GM12878 (cell line): ENCODE results near the gene ABCC4. TPM values are rescaled to one million over a fixed set of nuclear protein-coding genes. Genes with fewer than 3 reads are reported as not detected.

Experiments used
- ATAC-seq: fragments of 200-7000 bp; cut with Tn5 transposase; 3 replicates; pipeline ENCODE4 v1.9.1; 2020; ENCODE audit warnings: mild to moderate bottlenecking, moderate library complexity
- BruUV-seq: library from RNA; stranded (reverse); fragments of 400-500 nt; replicated peaks from 2 replicates; lab custom pipeline; 2021; lab: Mats Ljungman, UMichigan
- CTCF ChIA-PET: fragments of 300-600 bp; sonication (Branson Sonifier 250); formaldehyde crosslinking; extraction: SDS; loops from one replicate; lab custom pipeline; 2021; ENCODE audit warnings: inconsistent platforms; lab: Yijun Ruan, JAX
- POLR2A ChIA-PET: fragments of 350-600 bp; formaldehyde crosslinking; extraction: SDS; loops from one replicate; lab custom pipeline; 2021; ENCODE audit warnings: inconsistent platforms; lab: Charles Lee
- RAD21 ChIA-PET: fragments of 300-600 bp; sonication (Branson Sonifier 250); formaldehyde crosslinking; loops from one replicate; lab custom pipeline; 2023; ENCODE audit warnings: antibody characterized with exemption; ENCODE audit not compliant: unreplicated experiment; lab: Charles Lee
- SMC1A ChIA-PET: fragments of 300-600 bp; sonication (Branson Sonifier 250); formaldehyde crosslinking; loops from one replicate; lab custom pipeline; 2023; ENCODE audit not compliant: unreplicated experiment, uncharacterized antibody; lab: Charles Lee
- DNase-seq: peaks from one replicate; pipeline ENCODE4 v3.0.0-alpha.2; 2011; ENCODE audit warnings: low read depth, low spot score
- FAIRE-seq: peaks from 3 replicates; lab custom pipeline; 2011; peaks lifted over from hg19 to GRCh38; lab: Jason Lieb, UNC
- H2AFZ ChIP-seq: 2 replicates; pipeline ENCODE4 v1.6.0; 2011; ENCODE audit warnings: low read depth, low read length, control low read depth; ENCODE audit not compliant: control insufficient read depth
- H3K27ac ChIP-seq: 2 replicates; pipeline ENCODE4 v1.5.1; 2011; ENCODE audit warnings: control low read depth; ENCODE audit not compliant: control insufficient read depth, insufficient read depth
- H3K27me3 ChIP-seq, 2 experiments: replicated peaks in 1 of 2; 2 replicates each; pipeline versions ENCODE4 v1.6.0 to v1.6.1; 2011; ENCODE audit warnings: low read length in 1 of 2; ENCODE audit not compliant: control insufficient read depth in 2 of 2, insufficient read depth in 2 of 2
- H3K36me3 ChIP-seq, 2 experiments: 2 replicates each; pipeline ENCODE4 v1.5.1; 2011; ENCODE audit warnings: low read length in 1 of 2; ENCODE audit not compliant: control insufficient read depth in 2 of 2, insufficient read depth in 2 of 2
- H3K4me1 ChIP-seq: 2 replicates; pipeline ENCODE4 v1.6.1; 2011; ENCODE audit warnings: mild to moderate bottlenecking, low read length, moderate library complexity, mixed read lengths; ENCODE audit not compliant: control insufficient read depth, insufficient read depth
- H3K4me2 ChIP-seq: 2 replicates; pipeline ENCODE4 v1.6.0; 2011; ENCODE audit warnings: control low read depth; ENCODE audit not compliant: control insufficient read depth, insufficient read depth
- H3K4me3 ChIP-seq: fragments of 200-600 bp; sonication (generic); 2 replicates; pipeline ENCODE4 v1.5.1; 2016
- H3K79me2 ChIP-seq: 2 replicates; pipeline ENCODE4 v1.6.0; 2011; ENCODE audit warnings: low read length; ENCODE audit not compliant: control insufficient read depth, insufficient read depth
- H3K9ac ChIP-seq: 2 replicates; pipeline ENCODE4 v1.8.0; 2011; ENCODE audit warnings: low read length, control low read depth, mixed read lengths; ENCODE audit not compliant: control insufficient read depth, insufficient read depth
- H3K9me3 ChIP-seq: replicated peaks from 3 replicates; pipeline ENCODE4 v1.5.1; 2011; ENCODE audit warnings: mild to moderate bottlenecking, low read length; ENCODE audit not compliant: control insufficient read depth, insufficient read depth
- H4K20me1 ChIP-seq: 2 replicates; pipeline ENCODE4 v1.6.0; 2011; ENCODE audit not compliant: control insufficient read depth, insufficient read depth
- BCL3 ChIP-seq: IDR thresholded peaks from 2 replicates; pipeline ENCODE4 v1.6.1; 2011; ENCODE audit warnings: borderline replicate concordance, low read depth, mild to moderate bottlenecking, moderate library complexity, low read length; ENCODE audit not compliant: insufficient read depth, poor library complexity, severe bottlenecking
- BMI1 ChIP-seq: fragments of 450-650 bp; IDR thresholded peaks from 2 replicates; pipeline ENCODE4 v1.6.1; 2016; ENCODE audit warnings: mild to moderate bottlenecking, moderate library complexity, borderline replicate concordance
- NFXL1 ChIP-seq: fragments of 450-650 bp; IDR thresholded peaks from 2 replicates; pipeline ENCODE4 v1.6.1; 2017; ENCODE audit warnings: antibody characterized with exemption, mild to moderate bottlenecking, borderline replicate concordance
- POLR2AphosphoS5 ChIP-seq: IDR thresholded peaks from 2 replicates; pipeline ENCODE4 v1.6.1; 2011; ENCODE audit warnings: mild to moderate bottlenecking, low read length, inconsistent platforms
- RAD21 ChIP-seq: IDR thresholded peaks from 2 replicates; pipeline ENCODE4 v1.6.1; 2011; ENCODE audit warnings: mild to moderate bottlenecking, low read depth, low read length, moderate library complexity; ENCODE audit not compliant: insufficient read depth
- WGBS: methylation state at CpG from one replicate; pipeline ENCODE4 v1.1.6; 2016; ENCODE audit warnings: low lambda C conversion rate; ENCODE audit not compliant: insufficient replicate concordance, insufficient coverage; ENCODE audit errors: missing lambda C conversion rate; 5-methylcytosine and 5-hydroxymethylcytosine counted together
- in situ Hi-C: fragments of 300-500 bp; cut with MboI; formaldehyde crosslinking; loops from 9 replicates; pipeline ENCODE4 v1.14.3; 2018; ENCODE audit warnings: mixed read lengths
- intact Hi-C: fragments of 100-400 bp; cut with micrococcal nuclease; formaldehyde crosslinking; loops from one replicate; pipeline ENCODE4 v1.14.2; 2022; ENCODE audit not compliant: unreplicated experiment
- polyA plus RNA-seq, 11 experiments: library from polyadenylated mRNA; depleted of rRNA in 4 of 11; unstranded in 6 of 11; stranded (reverse) in 5 of 11; fragments of >200 nt; fragmentation: Nextera tagmentation in 4 of 11; fragmentation: Illumina TruSeq in 1 of 11; extraction: Ambion mirVana in 4 of 11; extraction: Trizol in 1 of 11; gene quantifications; 1 replicate in 1 of 11; 2 replicates in 10 of 11; pipeline versions ENCODE4 v1.2.1 to v1.2.3, GENCODE V29; 2011 to 2016; ENCODE audit warnings: inconsistent platforms in 2 of 11, missing spikeins in 2 of 11, low read depth in 1 of 11
- total RNA-seq, 4 experiments: library from RNA; depleted of rRNA in 3 of 4; stranded (reverse); fragments of >200 nt in 3 of 4; fragmentation: Illumina TruSeq in 1 of 4; extraction: Trizol in 1 of 4; gene quantifications; 2 replicates each; pipeline versions ENCODE4 v1.2.1 to v1.2.3, GENCODE V29; 2013 to 2021

ABCC4 gene
- total and polyA plus RNA-seq, 10 of the 15 experiments (the other 5 are each of a cell fraction or from before 2014, with no cell fraction given), result 7.2 to 44.4 (median 24.1) TPM

GRCh38 chr13:95032121-95032520, 269.1 kb downstream of the ABCC4 start:
- Histone ChIP-seq H3K9me3 (no peaks in the 10 kb centered on the region), H3K27ac (no peak overlapping the region), H3K36me3 (peaks cover 0 to 5% of the 10 kb centered on the region in 2 experiments; a peak in 2 of 4 replicates), H3K27me3 (no peaks in the 10 kb centered on the region), H3K9ac (no peak overlapping the region), H2AFZ (no peak overlapping the region), H3K4me3 (no peak overlapping the region), H3K4me1 (no peaks in the 10 kb centered on the region), H4K20me1 (no peaks in the 10 kb centered on the region), H3K4me2 (no peak overlapping the region), H3K79me2 (no peaks in the 10 kb centered on the region)
- BruUV-seq, result no TSS peak
- FAIRE-seq, result no peak
- ATAC-seq, result no peak
- in situ Hi-C loops (no loop called here), intact Hi-C loops (no loop called here)
- CTCF ChIA-PET, result no interaction called here
- SMC1A ChIA-PET, result interaction anchor here (0.5 to 1.5 kb wide), 3 partner anchors 9 to 296 kb away, joined by 3 read pairs; no protein-coding TSS in a partner anchor
- POLR2A ChIA-PET, result interaction anchor here (0.7 kb wide), 1 partner anchor 369 kb away, joined by 3 read pairs; no protein-coding TSS in a partner anchor
- RAD21 ChIA-PET, result interaction anchor here (1.7 kb wide), 1 partner anchor 44 kb away, joined by 4 read pairs; no protein-coding TSS in a partner anchor
- no peak for DNase-seq
- TF ChIP-seq BCL3, result no peak
- TF ChIP-seq NFXL1, result no peak
- no peak for TF ChIP-seq POLR2AphosphoS5
- 98% methylated on average over 4 of the region's 4 CpGs for WGBS

DNA sequence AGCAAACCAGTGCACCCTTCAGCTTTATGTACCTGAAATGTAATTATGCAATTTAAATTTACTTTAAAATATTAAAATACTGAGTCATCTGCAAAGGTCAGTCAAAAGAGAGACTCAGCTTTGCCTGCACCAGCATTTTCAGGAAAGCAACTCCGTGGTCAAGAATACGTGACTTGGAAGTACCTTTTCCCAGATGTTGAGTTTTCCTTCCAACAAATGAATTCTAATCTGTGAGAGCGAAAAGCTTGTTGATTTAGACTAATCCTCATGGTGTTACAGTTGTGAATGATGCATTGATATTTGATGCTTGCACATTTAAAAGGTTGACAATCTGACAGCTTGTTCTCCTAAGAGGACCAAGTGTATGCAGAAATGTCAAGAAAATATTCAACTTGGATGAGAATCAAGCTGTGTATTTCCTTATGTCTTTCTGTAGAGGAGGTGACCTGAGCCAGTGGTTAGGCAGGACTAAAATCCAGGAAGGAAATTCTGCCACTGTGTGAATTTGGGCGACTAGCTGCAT, 270.4 kb downstream of the ABCC4 start:
- H3K4me3 ChIP-seq, result no peak overlapping the region
- TF ChIP-seq RAD21 (no peak), BMI1 (no peak)
- H3K27ac ChIP-seq, result no peak overlapping the region
- RAD21 ChIA-PET, result no interaction called here
- FAIRE-seq (no peak), DNase-seq (no peak), ATAC-seq (no peak)
- no peak overlapping the region for H3K4me2 ChIP-seq
- no peaks in the 10 kb centered on the region for H3K9me3 ChIP-seq
- POLR2A ChIA-PET, result no interaction called here
- in situ Hi-C loops (no loop called here), intact Hi-C loops (no loop called here)
- CTCF ChIA-PET, result interaction anchor here (1.1 kb wide), 1 partner anchor 9 kb away, joined by 3 read pairs; no protein-coding TSS in a partner anchor
- H3K79me2 ChIP-seq, result no peaks in the 10 kb centered on the region
- 89% methylated on average over 4 of the region's 4 CpGs for WGBS
- no peak overlapping the region for H3K9ac ChIP-seq
- no peaks in the 10 kb centered on the region for H4K20me1 ChIP-seq
- H3K4me1 ChIP-seq, result no peaks in the 10 kb centered on the region
- no TSS peak for BruUV-seq
- H3K36me3 ChIP-seq, result peaks cover 0 to 5% of the 10 kb centered on the region in 2 experiments; a peak in 2 of 4 replicates
- SMC1A ChIA-PET, result no interaction called here
- no peaks in the 10 kb centered on the region for H3K27me3 ChIP-seq
- H2AFZ ChIP-seq, result no peak overlapping the region
